MM.1S (cell line): Measurements from ENCODE around the gene AP1M1.

Experiments
- DNase-seq: peaks from one replicate; pipeline ENCODE4 v3.0.0-alpha.2; 2015
- H2AFZ ChIP-seq: fragments of 300-600 bp; sonication (generic); 2 replicates; pipeline ENCODE4 v1.6.0; 2016; ENCODE audit warnings: antibody characterized with exemption, low read length
- H3F3A ChIP-seq: fragments of 300-600 bp; sonication (generic); 2 replicates; pipeline ENCODE4 v1.6.1; 2016; ENCODE audit warnings: mild to moderate bottlenecking, antibody characterized with exemption, low read length, moderate library complexity, mixed read lengths; ENCODE audit not compliant: insufficient read depth
- H3K27ac ChIP-seq: fragments of 300-600 bp; sonication (generic); 2 replicates; pipeline ENCODE4 v1.5.1; 2016; ENCODE audit warnings: mild to moderate bottlenecking, low read length
- H3K27me3 ChIP-seq: fragments of 300-600 bp; sonication (generic); replicated peaks from 2 replicates; pipeline ENCODE4 v1.6.0; 2016; ENCODE audit warnings: low read length; ENCODE audit not compliant: insufficient read depth
- H3K36me3 ChIP-seq: fragments of 300-600 bp; sonication (generic); replicated peaks from 2 replicates; pipeline ENCODE4 v1.6.1; 2016; ENCODE audit warnings: mild to moderate bottlenecking, low read length, mixed read lengths; ENCODE audit not compliant: insufficient read depth
- H3K4me1 ChIP-seq: fragments of 300-600 bp; sonication (generic); 2 replicates; pipeline ENCODE4 v1.6.1; 2016; ENCODE audit warnings: low read length, mixed read lengths
- H3K4me2 ChIP-seq: fragments of 300-600 bp; sonication (generic); 2 replicates; pipeline ENCODE4 v1.6.0; 2016; ENCODE audit warnings: low read depth, low read length
- H3K4me3 ChIP-seq: fragments of 300-600 bp; sonication (generic); 2 replicates; pipeline ENCODE4 v1.5.1; 2016; ENCODE audit warnings: low read length, mixed read lengths
- H3K79me2 ChIP-seq: fragments of 300-600 bp; sonication (generic); 2 replicates; pipeline ENCODE4 v1.6.1; 2016; ENCODE audit warnings: mixed run types, low read length, mixed read lengths
- H3K9ac ChIP-seq: fragments of 300-600 bp; sonication (generic); 2 replicates; pipeline ENCODE4 v1.6.1; 2016; ENCODE audit warnings: low read length, mixed read lengths
- H3K9me2 ChIP-seq: fragments of 300-600 bp; sonication (generic); replicated peaks from 2 replicates; pipeline ENCODE4 v1.6.1; 2016; ENCODE audit warnings: mild to moderate bottlenecking, low read length, mixed read lengths; ENCODE audit not compliant: insufficient read depth
- H3K9me3 ChIP-seq: fragments of 300-600 bp; sonication (generic); replicated peaks from 2 replicates; pipeline ENCODE4 v1.6.1; 2016; ENCODE audit warnings: mild to moderate bottlenecking, low read length, mixed read lengths; ENCODE audit not compliant: insufficient read depth
- H4K20me1 ChIP-seq: fragments of 300-600 bp; sonication (generic); 2 replicates; pipeline ENCODE4 v1.6.1; 2016; ENCODE audit warnings: mild to moderate bottlenecking, low read length, moderate library complexity, mixed read lengths; ENCODE audit not compliant: insufficient read depth
- EZH2 ChIP-seq: fragments of 300-600 bp; sonication (generic); optimal IDR thresholded peaks from 2 replicates; pipeline ENCODE3; 2017; ENCODE audit warnings: low read depth, mild to moderate bottlenecking, antibody characterized with exemption, low read length, mixed read lengths
- EZH2phosphoT487 ChIP-seq: fragments of 300-600 bp; sonication (generic); IDR thresholded peaks from 2 replicates; pipeline ENCODE4 v1.6.1; 2018; ENCODE audit warnings: antibody characterized with exemption, low read length
- TF ChIP-seq, protein P1 (sequence below): fragments of 300-600 bp; sonication (generic); IDR thresholded peaks from 2 replicates; pipeline ENCODE4 v1.5.1; 2016; ENCODE audit warnings: antibody characterized with exemption, low read length, mixed read lengths

AP1M1 gene

DNA sequence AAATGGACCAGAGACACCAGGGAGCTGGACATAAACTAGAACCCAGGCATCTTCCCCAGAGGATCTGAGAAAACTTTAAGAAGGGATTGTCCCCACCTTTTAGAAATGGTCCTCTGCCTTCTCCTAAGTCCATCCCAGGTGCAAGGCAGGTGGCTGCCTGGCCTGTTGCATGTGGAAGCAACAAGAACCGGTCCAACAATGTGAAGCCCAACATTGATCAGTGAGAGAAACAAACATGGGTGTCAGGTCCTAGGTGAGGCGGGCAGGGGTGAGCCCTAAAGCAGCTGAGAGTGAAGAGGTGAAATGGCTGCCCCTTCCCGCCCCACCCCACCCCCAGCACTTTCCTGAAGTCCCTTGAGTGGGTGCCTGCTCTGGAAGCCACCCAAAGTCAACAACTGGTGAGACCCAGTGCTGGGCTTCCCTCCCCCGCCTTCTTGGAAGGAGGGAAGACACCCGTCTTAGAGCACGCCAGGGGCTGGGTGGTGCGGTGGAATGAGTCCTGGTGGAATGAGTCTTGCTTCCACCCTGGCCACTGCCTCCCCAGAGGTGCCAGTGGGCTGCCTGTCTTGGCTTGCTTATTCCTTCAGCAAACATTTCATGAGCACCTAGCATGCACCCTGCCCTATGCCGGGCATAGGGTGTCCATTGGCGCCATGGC, 1.7 kb downstream of the AP1M1 start:
- Histone ChIP-seq H3K4me1 (peaks cover 4% of the 10 kb centered on the region; the same call in 1 of the 2 replicates), H3K79me2 (peaks cover 32% of the 10 kb centered on the region), H4K20me1 (no peaks in the 10 kb centered on the region), H3K4me3 (no peak overlapping the region), H3K9ac (no peak overlapping the region), H3K27ac (no peak overlapping the region), H3K36me3 (no peaks in the 10 kb centered on the region), H2AFZ (no peak overlapping the region), H3K4me2 (no peak overlapping the region), H3F3A (no peaks in the 10 kb centered on the region), H3K9me2 (no peaks in the 10 kb centered on the region), H3K9me3 (no peaks in the 10 kb centered on the region), H3K27me3 (no peaks in the 10 kb centered on the region)
- DNase-seq = no peak
- TF ChIP-seq, protein P1, sequence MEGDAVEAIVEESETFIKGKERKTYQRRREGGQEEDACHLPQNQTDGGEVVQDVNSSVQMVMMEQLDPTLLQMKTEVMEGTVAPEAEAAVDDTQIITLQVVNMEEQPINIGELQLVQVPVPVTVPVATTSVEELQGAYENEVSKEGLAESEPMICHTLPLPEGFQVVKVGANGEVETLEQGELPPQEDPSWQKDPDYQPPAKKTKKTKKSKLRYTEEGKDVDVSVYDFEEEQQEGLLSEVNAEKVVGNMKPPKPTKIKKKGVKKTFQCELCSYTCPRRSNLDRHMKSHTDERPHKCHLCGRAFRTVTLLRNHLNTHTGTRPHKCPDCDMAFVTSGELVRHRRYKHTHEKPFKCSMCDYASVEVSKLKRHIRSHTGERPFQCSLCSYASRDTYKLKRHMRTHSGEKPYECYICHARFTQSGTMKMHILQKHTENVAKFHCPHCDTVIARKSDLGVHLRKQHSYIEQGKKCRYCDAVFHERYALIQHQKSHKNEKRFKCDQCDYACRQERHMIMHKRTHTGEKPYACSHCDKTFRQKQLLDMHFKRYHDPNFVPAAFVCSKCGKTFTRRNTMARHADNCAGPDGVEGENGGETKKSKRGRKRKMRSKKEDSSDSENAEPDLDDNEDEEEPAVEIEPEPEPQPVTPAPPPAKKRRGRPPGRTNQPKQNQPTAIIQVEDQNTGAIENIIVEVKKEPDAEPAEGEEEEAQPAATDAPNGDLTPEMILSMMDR = no peak
- TF ChIP-seq EZH2phosphoT487 = no peak
- no peak for TF ChIP-seq EZH2

DNA sequence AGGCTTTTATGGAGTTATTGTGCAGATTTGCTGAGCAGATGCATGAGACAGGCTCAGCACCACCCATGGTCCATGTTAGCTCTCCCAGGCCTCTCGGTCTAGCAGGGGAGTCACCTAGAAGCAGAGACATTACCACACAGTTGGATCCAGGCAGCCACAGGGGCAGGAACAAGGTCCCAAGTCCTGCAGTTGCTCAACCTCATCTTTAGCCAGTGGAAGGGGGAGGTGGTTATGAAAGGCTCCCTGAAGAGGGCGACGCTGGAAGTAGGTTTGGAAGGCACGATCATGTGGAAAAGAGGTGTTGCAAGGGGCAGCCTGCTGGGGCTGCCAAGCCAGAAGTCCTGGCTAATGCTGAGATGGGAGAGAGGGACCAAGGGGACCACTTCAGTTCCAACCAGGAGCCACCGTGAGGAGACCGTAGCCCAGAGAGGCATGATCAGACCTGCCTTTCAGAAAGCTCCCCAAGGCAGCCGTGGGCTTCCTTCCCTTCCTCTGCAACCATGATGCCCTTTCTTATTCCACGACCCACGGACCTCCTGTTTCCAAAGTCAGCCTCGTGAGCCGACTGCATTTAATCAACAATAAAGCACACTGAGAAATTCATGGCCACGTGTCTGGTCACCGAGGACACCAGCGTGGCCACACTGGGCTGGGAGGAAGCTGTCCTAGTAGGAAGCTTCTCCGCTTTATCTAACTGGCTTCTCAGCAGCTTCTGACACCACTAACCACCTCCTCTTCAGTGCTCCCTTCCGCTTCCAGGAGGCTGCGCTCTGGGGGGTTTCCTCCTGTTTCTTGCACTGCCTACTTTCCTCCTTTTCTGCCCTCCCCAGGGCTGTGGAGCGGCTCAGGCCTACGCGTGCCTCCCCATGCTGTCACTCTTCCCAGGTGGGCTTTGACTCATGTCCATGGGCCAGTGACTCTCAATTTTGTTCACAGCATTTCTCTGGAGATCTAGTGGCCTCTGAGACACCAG, 2.6 kb downstream of the AP1M1 start:
- DNase-seq = no peak
- no peak overlapping the region for H3K9ac ChIP-seq
- no peaks in the 10 kb centered on the region for H3K9me3 ChIP-seq
- H3K27me3 ChIP-seq = no peaks in the 10 kb centered on the region
- H3K27ac ChIP-seq = no peak overlapping the region
- H3K4me3 ChIP-seq = no peak overlapping the region
- no peaks in the 10 kb centered on the region for H4K20me1 ChIP-seq
- H3F3A ChIP-seq = no peaks in the 10 kb centered on the region
- TF ChIP-seq EZH2phosphoT487 (no peak), EZH2 (no peak)
- TF ChIP-seq, protein P1 = no peak
- H3K4me1 ChIP-seq = peaks cover 4% of the 10 kb centered on the region; the same call in 1 of the 2 replicates
- H3K36me3 ChIP-seq = no peaks in the 10 kb centered on the region
- H3K4me2 ChIP-seq = no peak overlapping the region
- H3K9me2 ChIP-seq = no peaks in the 10 kb centered on the region
- H2AFZ ChIP-seq = no peak overlapping the region
- H3K79me2 ChIP-seq = peaks cover 32% of the 10 kb centered on the region

DNA sequence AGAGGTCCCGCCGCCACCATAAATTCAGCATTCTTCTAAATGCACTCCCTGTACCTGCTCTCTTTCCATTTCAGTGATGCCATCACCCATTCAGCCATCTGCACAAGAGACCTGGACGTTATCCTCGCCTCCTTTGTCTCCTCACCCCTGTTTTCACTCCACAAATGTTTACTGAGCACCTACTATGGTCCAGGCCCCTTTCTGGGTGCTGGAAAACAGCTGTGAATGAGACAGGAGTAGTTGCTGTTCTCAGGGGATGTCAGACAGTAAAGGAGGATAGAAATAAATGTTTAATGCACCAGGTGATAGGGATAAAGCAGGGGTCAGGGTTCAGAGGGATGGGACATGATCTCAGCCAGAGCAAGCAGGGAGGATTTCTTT, 3.3 kb downstream of the AP1M1 start:
- TF ChIP-seq EZH2 (no peak), EZH2phosphoT487 (no peak)
- TF ChIP-seq, protein P1 = no peak
- Histone ChIP-seq H3K27ac (no peak overlapping the region), H3K4me3 (no peak overlapping the region), H3K9me3 (no peaks in the 10 kb centered on the region), H3K9me2 (no peaks in the 10 kb centered on the region), H3K27me3 (no peaks in the 10 kb centered on the region), H3K4me1 (peaks cover 4% of the 10 kb centered on the region; the same call in 1 of the 2 replicates), H3K4me2 (no peak overlapping the region), H2AFZ (no peak overlapping the region), H4K20me1 (no peaks in the 10 kb centered on the region), H3K9ac (no peak overlapping the region), H3K36me3 (no peaks in the 10 kb centered on the region), H3F3A (no peaks in the 10 kb centered on the region), H3K79me2 (peaks cover 32% of the 10 kb centered on the region)
- no peak for DNase-seq
